HG03575 (cell line): ENCODE measurements around the gene GFPT1.

Experiments
- ATAC-seq: cut with Tn5 transposase; IDR thresholded peaks from one replicate; pipeline ENCODE4 v1.9.1; 2021; ENCODE audit not compliant: unreplicated experiment, insufficient number of reproducible peaks, low FRiP score; ENCODE audit errors: extremely low read depth

GFPT1 gene

DNA sequence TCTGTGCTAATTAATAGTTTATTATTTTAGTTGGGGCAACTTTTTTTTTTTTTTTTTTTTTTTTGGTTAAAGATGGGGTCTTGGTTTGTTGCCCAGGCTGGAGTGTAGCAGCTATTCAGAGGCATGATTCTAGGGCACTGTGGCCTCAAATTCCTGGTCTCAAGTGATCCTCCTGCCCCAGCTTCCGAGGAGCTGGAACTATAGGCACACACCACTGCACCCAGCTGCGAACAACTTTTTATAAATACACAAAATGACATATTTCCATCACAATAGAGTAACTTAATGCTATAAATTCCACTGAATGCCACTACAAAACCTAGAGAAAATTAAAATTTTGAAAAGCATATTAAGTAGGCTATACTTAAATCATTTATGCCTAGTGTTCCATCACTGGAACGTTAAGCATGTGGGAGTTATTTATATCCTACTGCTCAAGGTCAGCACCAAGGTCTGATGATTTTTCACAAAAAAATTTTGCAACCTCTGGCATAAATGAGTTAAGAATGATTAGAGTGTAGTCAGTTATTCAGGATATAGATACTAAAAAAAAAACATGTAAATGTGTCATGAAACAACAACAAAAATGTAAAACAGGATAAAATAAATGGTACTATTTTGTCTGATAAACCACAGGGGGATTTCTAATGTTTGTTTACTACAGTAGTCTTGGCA, 46.8 kb downstream of the GFPT1 start:
- no peak for ATAC-seq

DNA sequence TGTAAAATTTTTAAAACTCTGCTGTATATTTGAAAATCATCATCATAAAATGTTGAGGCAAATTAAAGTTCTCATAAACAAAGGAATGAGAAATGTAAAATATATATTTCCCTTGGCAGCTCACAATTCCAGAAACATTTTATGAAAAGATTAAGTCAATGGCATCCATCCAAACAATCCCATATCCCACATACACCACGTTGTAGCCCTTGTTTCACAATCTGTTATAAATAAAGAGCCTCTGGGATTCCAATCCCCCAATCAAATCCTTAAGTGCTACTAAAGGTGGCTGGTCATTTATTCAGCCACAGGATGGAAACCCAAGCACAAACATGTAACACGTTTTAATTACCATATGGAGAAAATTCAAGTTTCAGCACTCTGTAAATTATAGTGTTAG, 51.7 kb downstream of the GFPT1 start:
- no peak for ATAC-seq

DNA sequence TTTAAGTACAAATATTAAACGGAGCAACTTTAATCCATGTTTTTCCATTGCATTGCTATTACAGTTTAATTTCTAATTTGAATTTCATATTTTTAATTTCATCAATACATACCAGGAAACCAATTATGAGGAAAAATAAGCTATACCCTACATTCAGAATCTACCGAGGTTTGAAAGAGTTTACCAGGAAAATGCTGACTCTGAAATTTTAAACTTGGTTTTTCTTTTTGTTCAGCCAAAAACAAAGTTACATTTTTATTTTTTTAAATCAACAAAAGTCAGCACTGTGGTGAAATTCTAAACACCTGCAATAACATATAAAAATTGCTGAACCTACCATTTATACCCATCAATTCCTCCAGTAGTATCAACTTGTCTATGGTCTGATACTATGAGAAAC, 53.7 kb downstream of the GFPT1 start:
- ATAC-seq: no peak

DNA sequence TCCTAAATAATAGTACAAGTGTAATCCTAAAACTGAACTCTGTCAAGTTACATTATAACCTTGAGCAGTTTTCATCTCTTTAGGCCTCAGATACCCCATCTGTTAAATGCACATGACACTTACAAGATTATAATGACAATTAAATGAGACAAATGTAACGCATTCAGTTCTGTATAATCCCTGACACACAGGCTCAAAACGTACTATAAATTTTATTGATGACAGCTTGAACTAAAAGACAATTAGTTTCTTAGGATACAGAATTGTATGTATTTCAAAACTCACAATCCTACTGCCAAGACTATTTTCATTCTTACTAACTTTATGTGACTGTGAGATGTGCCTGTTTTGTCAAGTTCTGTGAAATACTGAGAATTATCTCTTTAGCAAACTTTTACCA, 56.2 kb downstream of the GFPT1 start:
- no peak for ATAC-seq

DNA sequence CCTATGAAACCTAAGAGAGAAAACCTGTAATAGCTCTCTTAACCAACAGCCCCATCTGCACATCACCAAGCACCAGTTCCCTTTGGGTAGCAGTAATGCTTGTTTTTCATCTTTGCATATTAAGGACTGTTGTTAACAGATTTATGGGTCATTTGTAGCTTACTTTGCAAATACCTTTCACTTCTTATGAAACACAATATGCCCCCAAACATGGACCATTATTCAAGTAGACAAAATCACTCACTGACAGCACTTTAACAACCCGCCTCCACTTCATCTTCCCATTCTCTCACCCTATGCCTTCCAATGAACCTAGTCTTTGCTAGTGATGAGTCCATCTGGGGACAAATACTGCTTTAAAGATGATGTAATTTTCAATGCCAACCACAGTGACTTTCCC, 64.4 kb downstream of the GFPT1 start:
- ATAC-seq: no peak

DNA sequence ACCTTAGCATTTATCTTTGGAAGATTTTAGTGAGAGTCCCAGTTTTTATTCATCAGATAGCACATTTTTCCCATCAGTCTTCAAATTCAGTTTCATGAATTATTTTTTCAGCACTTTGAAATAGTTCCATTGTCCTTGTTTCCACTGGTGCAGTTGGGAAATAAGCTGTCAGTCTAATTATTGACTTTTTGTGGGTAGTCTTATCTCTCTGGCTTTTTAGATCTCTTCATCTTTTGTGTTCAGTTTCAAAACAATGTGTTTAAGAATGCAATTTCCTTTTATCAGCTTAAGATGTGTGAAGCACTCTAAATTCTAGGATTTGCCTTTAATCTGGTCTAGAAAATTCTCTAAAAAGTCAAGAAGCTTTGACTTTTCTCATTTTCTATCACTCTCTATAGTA, 70.5 kb downstream of the GFPT1 start:
- no peak for ATAC-seq

DNA sequence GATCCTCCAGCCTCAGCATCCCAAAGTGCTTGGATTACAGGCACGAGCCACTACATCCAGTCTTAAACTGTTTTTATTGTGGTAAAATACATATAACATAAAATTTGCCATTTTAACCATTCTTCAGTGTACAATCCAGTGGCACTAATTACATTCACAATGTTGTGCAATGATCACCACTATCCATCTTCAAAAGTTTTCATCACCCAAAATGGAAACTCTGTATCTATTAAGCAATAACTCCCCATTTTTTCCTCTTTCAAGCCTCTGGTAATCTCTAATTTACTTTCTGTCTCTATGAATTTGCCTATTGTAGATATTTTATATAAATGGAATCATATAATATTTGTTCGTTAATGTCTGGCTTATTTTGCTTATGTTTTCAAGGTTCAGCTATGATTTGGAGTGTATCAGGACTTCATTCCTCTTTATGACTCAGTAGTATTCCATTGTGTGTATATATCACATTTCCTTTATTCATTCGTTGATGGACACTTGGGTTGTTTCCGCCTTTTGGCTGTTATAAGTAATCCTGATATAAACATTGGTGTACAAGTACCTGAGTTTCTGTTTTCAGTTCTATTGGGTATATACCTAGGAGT, 71.8 kb downstream of the GFPT1 start:
- ATAC-seq: no peak

DNA sequence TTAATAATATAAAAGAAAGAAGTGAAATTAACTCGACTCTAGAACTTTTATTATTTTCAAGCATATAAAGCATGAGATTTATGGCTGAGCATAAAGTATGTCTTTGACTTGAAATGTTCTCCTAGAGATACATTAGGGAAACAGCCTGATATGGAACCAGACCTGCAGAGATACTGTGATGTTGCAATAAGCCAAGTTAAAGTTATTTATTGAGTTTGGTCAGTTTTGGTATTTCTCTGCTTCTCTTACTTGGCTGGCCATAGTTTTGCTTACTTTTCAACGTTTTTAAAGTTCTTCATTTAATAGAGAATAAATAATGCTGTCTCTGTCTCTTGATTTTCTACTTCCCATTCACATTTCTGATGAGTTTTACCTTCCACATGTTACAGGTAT, 76.0 kb downstream of the GFPT1 start:
- ATAC-seq: no peak

DNA sequence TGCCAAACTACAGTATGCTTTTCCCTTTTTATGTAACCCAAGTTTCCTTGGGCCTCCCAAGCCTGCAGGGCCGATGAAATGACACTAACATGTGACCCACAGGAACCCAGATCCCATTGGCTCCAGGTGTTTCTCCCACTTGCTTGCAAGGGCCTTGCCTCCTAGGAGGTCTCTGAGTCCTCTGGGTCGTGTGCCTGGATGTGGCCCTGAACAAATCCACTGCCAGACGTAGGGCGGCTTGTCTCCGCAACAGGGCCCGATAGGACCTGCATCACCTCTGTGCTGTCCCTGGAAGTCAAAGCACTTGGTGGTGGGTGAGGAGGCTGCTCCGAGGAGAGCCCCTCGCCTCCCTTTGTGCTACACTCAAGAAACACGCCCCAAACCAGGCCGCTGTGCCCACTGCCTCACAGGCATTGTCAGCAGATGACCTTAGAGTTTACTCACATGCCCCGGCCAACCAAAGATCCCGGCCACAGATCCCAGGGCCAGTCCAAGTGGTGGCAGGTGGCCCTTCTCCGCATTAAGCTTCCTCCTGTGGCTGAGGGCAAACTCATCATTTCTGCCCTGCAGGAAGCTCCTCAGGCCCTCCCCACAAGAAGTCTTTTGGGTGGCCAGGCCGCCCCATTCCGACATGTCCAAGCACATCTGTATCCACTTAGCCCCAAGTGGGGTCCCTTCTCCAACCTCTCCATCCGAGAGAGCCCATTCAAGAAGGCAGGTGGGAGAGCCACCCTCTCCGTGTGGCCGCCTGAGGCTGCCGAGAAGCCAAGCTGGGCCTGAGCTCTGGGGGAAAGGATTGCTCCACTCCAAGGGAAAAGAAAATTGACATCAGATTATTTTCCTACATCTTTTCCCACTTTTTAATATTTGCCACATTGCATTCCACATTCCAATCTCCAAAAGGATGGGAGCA, 76.7 kb downstream of the GFPT1 start:
- ATAC-seq: no peak

DNA sequence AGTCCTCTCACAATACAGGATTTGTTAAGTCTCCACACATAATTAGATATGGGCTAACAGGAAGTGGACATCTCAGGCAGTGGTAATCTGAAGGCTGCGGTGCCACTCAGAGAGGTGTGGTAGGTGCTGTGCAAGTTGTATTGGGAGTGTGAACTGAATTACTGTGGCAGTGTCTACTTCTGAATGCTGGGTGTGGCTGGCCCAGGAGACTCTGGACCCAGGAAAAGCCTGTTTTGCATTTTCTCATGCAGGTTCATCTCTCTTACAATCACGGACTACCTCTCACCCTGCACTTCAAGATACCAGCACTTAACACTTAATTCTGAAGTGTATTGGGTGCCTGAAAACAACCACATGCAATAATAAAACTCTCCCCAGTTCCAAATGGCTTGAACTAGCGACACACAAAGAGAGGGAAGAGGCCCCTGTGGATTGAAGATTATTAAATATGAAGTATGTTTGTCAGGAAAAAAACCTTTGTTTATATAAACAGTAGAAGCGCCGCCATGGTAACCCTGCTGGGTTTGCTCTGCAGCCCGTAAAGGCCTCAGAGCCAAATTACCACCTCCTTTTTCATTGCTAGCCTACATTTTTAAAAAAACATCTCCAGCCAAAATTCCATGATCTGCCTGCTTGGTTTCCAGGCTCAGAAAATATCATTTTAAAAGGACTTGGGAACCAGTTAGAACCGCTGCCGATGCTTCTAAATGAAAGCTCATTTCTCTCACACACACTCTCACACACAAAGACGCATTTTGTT, 77.5 kb downstream of the GFPT1 start:
- no peak for ATAC-seq

DNA sequence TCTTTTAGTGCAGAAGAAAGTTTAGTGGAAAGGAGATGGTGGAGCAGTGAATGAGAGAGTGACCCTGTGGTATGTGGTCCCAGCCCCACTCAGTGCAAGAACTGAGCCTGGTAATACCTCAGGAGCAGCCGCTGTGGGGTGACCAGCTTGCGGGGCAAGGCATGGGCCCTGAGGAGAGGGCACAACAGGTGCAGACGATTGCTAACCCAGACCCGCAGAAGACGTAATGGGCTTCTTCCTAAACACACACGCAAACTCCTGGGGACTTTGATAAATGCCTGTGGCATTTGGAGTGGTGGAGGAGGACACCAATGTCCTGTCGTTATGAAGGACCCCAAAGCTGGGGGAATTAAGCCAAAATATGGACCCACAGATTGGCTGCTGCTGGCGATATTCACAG, 78.7 kb downstream of the GFPT1 start:
- ATAC-seq: no peak

DNA sequence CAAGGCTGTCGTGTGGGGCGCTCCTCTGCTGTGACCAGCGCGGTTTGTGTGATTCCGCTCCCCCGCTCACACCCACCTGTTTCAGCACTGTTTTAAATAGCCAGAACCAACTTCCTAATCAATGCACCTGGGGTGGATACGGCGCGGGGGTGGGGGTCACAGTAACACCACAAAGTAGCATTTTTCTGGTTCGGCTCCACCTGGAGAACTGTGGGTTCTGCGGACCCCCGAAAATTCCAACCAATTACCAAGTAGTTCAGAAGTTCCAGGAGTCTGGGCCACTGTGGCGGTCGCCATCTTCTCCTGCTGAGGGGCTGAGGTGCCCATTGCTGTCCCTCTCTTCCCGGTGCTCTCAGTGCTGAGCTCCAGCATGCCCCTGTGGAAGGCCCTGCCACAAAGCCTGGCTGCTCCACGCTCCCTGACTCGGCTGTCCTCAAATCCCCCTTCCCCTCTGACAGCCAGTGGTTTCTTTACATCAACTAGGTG, 79.4 kb downstream of the GFPT1 start:
- no peak for ATAC-seq

DNA sequence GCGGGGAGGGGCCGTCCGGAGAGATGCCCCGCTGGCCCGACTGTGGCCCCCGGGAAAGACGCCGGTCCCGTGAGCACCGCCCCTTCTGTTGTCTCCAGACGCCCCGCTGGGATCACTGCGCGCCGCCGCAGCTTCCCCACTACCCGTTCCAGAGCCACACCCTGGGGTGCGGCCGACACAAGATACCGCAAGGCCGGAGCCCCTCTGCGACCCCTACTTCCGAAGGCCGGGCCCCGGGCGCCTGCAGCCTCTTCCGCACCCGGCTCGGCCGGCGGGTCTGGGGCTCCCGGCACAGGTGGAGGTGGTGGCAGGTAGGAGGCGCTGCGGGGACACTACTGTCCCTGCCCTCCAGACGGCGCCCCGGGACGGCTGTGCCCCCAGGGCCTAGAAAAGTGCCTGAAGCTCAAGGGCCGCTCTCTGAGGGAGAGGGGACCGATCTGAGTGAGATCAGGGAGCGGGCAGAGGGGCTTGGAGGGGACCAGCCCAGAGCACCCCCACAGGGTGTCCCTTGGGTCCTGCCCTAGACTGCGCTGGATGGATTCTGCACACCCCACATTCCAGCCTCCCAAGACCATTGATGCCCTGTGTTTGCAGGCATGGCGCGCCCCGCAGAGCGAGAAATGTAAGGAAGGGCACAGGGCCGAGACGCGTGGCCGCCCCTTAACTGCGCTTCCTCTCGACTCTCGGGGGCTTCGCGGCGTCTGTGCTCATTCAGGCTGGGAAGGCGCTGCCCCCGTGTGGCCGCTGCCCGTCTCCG, 80.0 kb downstream of the GFPT1 start:
- ATAC-seq: no peak

DNA sequence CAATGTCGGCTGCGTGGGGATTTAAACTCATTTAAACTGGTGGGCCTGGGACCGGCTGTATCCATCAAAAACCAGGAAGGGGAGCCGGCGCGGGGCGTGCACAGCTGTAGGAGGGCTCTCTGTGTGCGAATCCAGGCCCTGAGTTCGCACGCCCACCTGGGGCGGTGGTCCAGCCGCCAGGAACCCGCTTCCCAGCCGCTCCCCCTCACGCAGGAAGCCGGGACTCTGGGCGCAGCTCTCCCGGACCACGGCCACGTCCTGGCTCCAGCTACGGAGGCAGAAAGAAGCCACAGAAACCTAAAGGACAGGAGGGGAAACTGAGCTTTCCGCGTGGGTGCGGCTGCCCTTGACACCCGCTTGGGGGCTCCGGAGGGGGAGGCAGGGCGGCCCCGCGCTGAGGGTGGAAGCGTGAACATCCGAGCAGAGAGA, 80.6 kb downstream of the GFPT1 start:
- ATAC-seq: no peak

DNA sequence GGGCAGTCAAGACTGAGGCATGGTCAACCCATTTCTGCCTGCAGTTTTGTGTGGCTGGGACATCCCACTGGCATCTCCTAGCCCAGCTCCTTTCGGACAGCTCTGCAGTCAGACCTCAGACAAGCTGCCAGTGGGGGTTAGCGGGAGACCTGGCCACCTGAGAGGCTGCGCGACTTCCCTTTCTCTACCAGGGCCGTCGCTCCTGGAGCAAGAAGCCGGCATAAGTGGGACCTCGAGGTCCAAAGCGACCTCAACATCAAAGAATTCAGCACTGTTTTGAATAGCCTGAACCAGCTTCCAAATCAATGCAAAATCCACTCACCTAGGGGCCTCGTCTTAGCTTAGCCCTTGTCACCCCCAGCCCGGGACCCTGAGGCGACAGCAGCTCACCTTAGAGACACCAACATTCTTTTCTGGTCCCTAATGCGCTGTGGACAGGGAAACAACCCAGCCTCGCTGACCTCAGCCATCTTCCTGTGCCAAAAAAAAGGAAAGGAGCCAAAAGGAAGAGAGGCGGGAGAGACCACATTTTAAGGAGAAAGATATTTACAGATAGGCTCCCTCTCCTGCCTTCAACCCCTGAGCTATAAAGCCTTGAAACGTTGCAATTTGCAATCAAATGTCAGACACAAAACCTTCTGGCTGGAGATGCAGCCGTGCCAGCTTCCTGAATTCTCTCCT, 81.2 kb downstream of the GFPT1 start:
- no peak for ATAC-seq

DNA sequence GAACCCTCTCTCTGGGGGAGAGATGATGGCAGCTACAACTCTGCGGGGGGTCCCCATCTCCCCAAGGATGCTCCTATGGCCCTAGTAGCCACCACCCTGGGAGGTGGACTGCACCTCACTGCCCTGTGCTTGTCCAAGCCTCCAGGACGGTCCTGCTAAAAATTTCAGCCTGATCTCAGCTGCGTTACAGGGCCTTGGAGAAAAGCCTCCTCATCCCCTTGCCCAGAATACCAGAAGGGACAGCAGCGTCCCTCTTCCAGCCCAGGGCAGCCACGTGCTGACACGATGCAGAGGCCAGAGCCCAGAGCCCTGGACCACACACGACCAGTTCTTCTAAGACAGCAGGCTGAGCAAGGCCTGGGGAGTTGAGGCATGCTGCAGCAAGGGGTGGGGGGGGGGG, 81.9 kb downstream of the GFPT1 start:
- ATAC-seq: no peak

DNA sequence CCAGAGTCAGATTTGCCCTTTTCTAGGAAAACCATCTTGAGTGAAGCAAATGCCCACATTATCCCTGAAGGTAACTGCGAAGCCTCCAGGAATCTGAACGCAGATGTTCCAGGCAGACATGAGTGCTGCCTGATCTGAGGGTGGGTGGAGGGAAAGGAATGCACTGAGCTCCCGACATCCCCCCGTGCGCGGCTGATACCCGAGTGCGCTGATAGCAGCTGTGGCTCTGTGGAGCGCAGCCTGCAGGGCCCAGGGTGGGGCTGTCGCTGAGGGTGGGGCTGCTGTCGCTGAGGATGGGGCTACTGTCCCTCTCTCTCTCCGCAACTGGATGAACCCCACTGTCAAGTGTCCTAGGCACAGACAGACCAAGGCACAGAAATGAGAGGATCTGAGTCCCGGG, 82.4 kb downstream of the GFPT1 start:
- no peak for ATAC-seq

DNA sequence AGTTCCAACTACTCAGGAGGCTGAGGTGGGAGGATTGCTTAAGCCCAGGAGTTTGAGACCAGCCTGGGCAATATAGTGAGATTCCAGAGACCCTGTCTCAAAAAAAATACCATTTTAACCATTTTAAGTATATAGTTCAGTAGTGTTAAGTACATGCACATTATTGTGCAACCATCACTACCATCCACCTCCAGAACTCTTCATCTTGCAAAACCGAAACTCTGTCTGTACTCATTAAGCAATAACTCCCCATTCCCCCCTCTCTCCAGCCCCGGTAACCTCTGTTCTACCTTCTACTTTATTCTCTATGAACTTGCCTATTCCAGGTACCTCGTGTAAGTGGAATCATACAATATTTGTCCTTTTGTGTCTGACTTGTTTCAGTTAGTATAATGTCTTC, 86.4 kb downstream of the GFPT1 start:
- no peak for ATAC-seq
